Gastrocnemius medialis (tissue), 4 donors: Measurements from ENCODE around the gene PIP4K2A. TPM values are rescaled to one million over a fixed set of nuclear protein-coding genes. Genes with fewer than 3 reads are reported as not detected.

Source experiments
- ATAC-seq, 2 donors: fragments of 150-250 bp; one replicate each; pipeline ENCODE4 v1.9.1; 2016
- DNase-seq, 2 donors: peaks; one replicate each; pipeline ENCODE4 v3.0.0-alpha.2; 2019
- H3K27ac ChIP-seq, 4 donors: fragments of 200-600 bp; sonication (generic); 1 replicate in 1 of 4; 2 replicates in 3 of 4; pipeline ENCODE4 v1.5.1; 2016 to 2018; ENCODE audit warnings: mild to moderate bottlenecking in 2 of 4, moderate library complexity in 1 of 4
- H3K27me3 ChIP-seq, 3 donors: fragments of 200-600 bp; sonication (generic) in 2 of 3; 1 replicate in 1 of 3; 2 replicates in 2 of 3; pipeline versions ENCODE4 v1.5.1 to v1.6.0; 2016 to 2019; ENCODE audit warnings: mild to moderate bottlenecking in 1 of 3, moderate library complexity in 1 of 3
- H3K36me3 ChIP-seq, 2 donors: fragments of 200-600 bp; sonication (generic) in 1 of 2; one replicate each; pipeline ENCODE4 v1.5.1; 2017 to 2018
- H3K4me1 ChIP-seq, 2 donors: fragments of 200-600 bp; sonication (generic) in 1 of 2; one replicate each; pipeline ENCODE4 v1.5.1; 2016 to 2017; ENCODE audit warnings: mild to moderate bottlenecking in 2 of 2
- H3K4me3 ChIP-seq, 4 donors: fragments of 200-600 bp; sonication (generic) in 3 of 4; 1 replicate in 1 of 4; 2 replicates in 3 of 4; pipeline ENCODE4 v1.5.1; 2016 to 2019; ENCODE audit warnings: mild to moderate bottlenecking in 2 of 4
- H3K9me3 ChIP-seq, 3 donors: fragments of 200-600 bp; sonication (generic) in 2 of 3; 1 replicate in 1 of 3; 2 replicates in 2 of 3; pipeline ENCODE4 v1.5.1; 2016 to 2019
- POLR2A ChIP-seq, 2 donors: fragments of 450-650 bp; IDR thresholded peaks; one replicate each; pipeline ENCODE4 v1.6.1; 2017; ENCODE audit warnings: antibody characterized with exemption in 2 of 2, mild to moderate bottlenecking in 2 of 2, moderate library complexity in 2 of 2
- in situ Hi-C, 4 donors: fragments of 200-750 bp; cut with MboI; loops; one replicate each; pipeline versions ENCODE4 v1.15.0 to v1.8.0; 2017; ENCODE audit warnings: low sequenced_read_pairs in 4 of 4
- intact Hi-C: fragments of 100-400 bp; cut with DNase I; formaldehyde crosslinking; loops from one replicate; pipeline ENCODE4 v1.15.1; 2023; ENCODE audit warnings: low total_unique reads
- total RNA-seq, 4 donors: library from RNA; depleted of rRNA; stranded (reverse); fragments of >200 nt; gene quantifications; one replicate each; pipeline versions ENCODE4 v1.1.0 to v1.2.3, GENCODE V29; 2016
- TF ChIP-seq, protein P1 (sequence below), 5 experiments: fragments of 450-650 bp in 3 of 5; fragments of 200-600 bp in 2 of 5; sonication (generic) in 2 of 5; IDR thresholded peaks in 4 of 5; conservative IDR thresholded peaks in 1 of 5; 1 replicate in 4 of 5; 2 replicates in 1 of 5; pipeline ENCODE4 v1.5.1; 2016 to 2019; ENCODE audit warnings: antibody characterized with exemption in 5 of 5, mild to moderate bottlenecking in 3 of 5, moderate library complexity in 3 of 5

Gene PIP4K2A
- total RNA-seq, 4 donors from 2014 or later: 3.9 to 7.5 (median 4.7) TPM

DNA sequence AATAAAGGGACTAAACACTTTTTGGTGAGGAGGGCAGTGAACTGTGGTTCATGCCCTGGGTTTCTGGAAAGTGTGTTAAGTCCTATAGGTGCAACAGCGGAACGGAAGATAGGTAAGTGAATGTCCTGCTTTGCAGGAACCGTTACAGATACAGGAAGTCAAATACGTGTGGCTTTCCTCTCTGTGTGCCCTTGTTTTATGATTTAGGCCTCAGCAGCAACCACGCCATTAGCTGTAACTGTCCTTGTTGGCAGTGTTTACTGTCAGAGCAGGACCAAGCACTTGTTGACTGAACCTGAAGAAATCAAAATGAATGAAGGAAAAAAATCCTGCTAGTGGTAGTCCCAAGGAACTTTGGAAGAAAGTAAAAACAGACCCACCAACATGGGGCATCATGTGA is 150.3 kb downstream of the PIP4K2A start:
- DNase-seq (no peak), ATAC-seq (no peak)
- H3K36me3 ChIP-seq: no peaks in the 10 kb centered on the region
- no peak for TF ChIP-seq POLR2A (IDR thresholded peaks at IDR 0.05)
- TF ChIP-seq, protein P1, sequence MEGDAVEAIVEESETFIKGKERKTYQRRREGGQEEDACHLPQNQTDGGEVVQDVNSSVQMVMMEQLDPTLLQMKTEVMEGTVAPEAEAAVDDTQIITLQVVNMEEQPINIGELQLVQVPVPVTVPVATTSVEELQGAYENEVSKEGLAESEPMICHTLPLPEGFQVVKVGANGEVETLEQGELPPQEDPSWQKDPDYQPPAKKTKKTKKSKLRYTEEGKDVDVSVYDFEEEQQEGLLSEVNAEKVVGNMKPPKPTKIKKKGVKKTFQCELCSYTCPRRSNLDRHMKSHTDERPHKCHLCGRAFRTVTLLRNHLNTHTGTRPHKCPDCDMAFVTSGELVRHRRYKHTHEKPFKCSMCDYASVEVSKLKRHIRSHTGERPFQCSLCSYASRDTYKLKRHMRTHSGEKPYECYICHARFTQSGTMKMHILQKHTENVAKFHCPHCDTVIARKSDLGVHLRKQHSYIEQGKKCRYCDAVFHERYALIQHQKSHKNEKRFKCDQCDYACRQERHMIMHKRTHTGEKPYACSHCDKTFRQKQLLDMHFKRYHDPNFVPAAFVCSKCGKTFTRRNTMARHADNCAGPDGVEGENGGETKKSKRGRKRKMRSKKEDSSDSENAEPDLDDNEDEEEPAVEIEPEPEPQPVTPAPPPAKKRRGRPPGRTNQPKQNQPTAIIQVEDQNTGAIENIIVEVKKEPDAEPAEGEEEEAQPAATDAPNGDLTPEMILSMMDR (IDR thresholded peaks at IDR 0.05 in 4 of 5, conservative IDR thresholded peaks at IDR 0.05 in 1 of 5): no peak
- H3K4me3 ChIP-seq: no peak overlapping the region
- no peak overlapping the region for H3K27ac ChIP-seq
- H3K9me3 ChIP-seq: no peaks in the 10 kb centered on the region
- H3K27me3 ChIP-seq: no peaks in the 10 kb centered on the region
- intact Hi-C loops: no loop called here
- in situ Hi-C loops: loop anchor here in 2 of 4 donors (25.0 kb wide), 2 partner anchors 423 to 577 kb away; no protein-coding TSS in a partner anchor
- no peaks in the 10 kb centered on the region for H3K4me1 ChIP-seq

DNA sequence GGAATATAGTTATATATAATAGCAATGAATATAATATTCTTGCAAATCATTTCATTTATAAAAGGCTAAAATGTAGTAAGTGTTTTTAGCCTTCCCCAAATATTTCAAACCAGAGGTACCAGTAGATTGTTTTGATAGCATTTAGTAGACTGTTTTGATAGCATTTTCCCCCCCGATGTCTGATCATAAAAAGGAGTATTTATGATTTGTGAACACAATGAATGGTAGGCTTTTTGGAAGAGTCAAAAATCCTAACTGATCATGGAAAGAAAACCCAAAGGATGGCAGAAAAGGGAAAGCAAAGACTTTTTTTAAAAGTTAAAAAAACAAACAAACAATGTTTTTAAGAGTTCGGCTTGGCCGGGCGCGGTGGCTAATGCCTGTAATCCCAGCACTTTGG is 152.5 kb downstream of the PIP4K2A start:
- peaks cover 0 to 9% of the 10 kb centered on the region in 2 donors for H3K4me1 ChIP-seq
- no peak overlapping the region for H3K27ac ChIP-seq
- DNase-seq: no peak
- no peaks in the 10 kb centered on the region for H3K27me3 ChIP-seq
- no peak for ATAC-seq
- intact Hi-C loops (no loop called here), in situ Hi-C loops (loop anchor here in 2 of 4 donors (25.0 kb wide), 2 partner anchors 425 to 575 kb away; no protein-coding TSS in a partner anchor)
- no peaks in the 10 kb centered on the region for H3K36me3 ChIP-seq
- H3K4me3 ChIP-seq: no peak overlapping the region
- no peak for TF ChIP-seq POLR2A (IDR thresholded peaks at IDR 0.05)
- TF ChIP-seq, protein P1 (IDR thresholded peaks at IDR 0.05 in 4 of 5, conservative IDR thresholded peaks at IDR 0.05 in 1 of 5): no peak
- no peaks in the 10 kb centered on the region for H3K9me3 ChIP-seq

DNA sequence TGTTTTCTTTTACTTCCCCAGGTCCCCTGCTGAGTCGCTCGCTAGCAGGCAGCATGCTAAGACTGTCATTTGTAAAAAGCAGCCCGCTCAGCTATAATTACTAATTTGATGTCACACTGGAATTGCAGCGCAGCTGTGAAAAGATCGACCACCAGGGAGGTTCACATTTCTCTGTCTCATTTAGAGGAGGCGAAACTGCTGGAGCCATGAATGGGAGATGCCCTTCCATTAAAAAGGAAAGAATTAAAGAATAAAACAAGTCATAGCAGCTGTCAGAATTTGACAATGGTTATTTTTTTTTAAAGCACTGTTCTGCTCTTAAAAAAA is 153.5 kb downstream of the PIP4K2A start:
- Histone ChIP-seq H3K36me3 (no peaks in the 10 kb centered on the region), H3K27me3 (no peaks in the 10 kb centered on the region), H3K4me1 (peaks cover 3 to 16% of the 10 kb centered on the region in 2 donors), H3K4me3 (no peak overlapping the region), H3K27ac (no peak overlapping the region), H3K9me3 (no peaks in the 10 kb centered on the region)
- TF ChIP-seq POLR2A (IDR thresholded peaks at IDR 0.05): no peak
- TF ChIP-seq, protein P1 (IDR thresholded peaks at IDR 0.05 in 4 of 5, conservative IDR thresholded peaks at IDR 0.05 in 1 of 5): no peak
- intact Hi-C loops (no loop called here), in situ Hi-C loops (loop anchor here in 2 of 4 donors (25.0 kb wide), 2 partner anchors 426 to 574 kb away; no protein-coding TSS in a partner anchor)
- ATAC-seq (no peak), DNase-seq (no peak)

DNA sequence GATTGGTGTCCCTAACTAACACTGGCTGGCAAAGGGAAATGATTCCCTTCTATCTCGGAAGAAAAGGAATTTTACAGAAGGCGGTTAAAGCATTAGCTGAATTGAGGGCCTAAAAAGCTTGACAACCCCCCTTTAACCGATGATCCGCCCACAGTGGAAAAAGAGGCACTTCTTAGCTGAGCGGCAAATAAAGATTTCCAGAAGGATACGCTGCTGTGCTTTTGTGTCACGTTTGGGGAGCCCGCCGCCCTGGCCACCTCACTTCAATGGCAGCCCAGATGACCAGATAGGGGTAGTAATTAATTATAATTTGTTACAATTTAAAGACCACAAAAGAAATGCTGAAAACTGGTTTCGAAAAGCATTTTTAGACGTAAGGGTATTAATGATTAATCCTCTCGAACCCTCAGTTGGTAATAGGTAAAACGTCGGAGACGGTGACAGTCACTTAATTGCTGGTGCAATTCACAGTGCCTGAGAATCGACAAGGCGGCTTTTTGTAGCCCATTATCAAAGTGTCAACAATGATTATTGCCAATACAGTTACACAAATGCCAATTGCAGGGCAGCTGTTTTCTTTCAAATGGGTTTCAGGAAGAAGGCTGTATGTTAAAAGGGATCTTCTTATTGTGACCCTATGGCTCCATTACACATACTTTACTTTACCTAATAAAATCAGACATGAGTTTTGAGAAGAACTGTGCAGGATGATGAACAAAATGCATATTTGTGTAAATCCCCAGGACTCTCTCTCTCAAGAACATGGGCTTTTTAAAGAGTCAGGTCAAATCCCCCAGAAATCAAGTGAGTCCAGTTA is 154.1 kb downstream of the PIP4K2A start:
- in situ Hi-C loops (loop anchor here in 2 of 4 donors (25.0 kb wide), 2 partner anchors 427 to 573 kb away; no protein-coding TSS in a partner anchor), intact Hi-C loops (no loop called here)
- ATAC-seq (no peak), DNase-seq (no peak)
- no peaks in the 10 kb centered on the region for H3K9me3 ChIP-seq
- TF ChIP-seq, protein P1 (IDR thresholded peaks at IDR 0.05 in 4 of 5, conservative IDR thresholded peaks at IDR 0.05 in 1 of 5): no peak
- no peak for TF ChIP-seq POLR2A (IDR thresholded peaks at IDR 0.05)
- H3K4me3 ChIP-seq: no peak overlapping the region
- H3K36me3 ChIP-seq: no peaks in the 10 kb centered on the region
- H3K4me1 ChIP-seq: peaks cover 3 to 22% of the 10 kb centered on the region in 2 donors
- H3K27ac ChIP-seq: no peak overlapping the region
- no peaks in the 10 kb centered on the region for H3K27me3 ChIP-seq
